GM12873 (cell line): ENCODE results near the gene TTC29.

Experiments
- CTCF ChIP-seq: IDR thresholded peaks from 2 replicates; pipeline ENCODE4 v1.5.1; 2012; ENCODE audit warnings: low read depth, mild to moderate bottlenecking, moderate library complexity, low read length, control low read depth; ENCODE audit not compliant: insufficient read depth; ENCODE audit errors: missing control alignments

Gene TTC29

GRCh38 chr4:146932116-146932515 is 13.5 kb downstream of the TTC29 start:
- no peak for TF ChIP-seq CTCF

- no peak for TF ChIP-seq CTCF
Measured at GRCh38 chr4:146930673-146931072, 15.0 kb downstream of the TTC29 start.

- TF ChIP-seq CTCF = no peak
Measured at GRCh38 chr4:146927695-146928094, 18.0 kb downstream of the TTC29 start.

GRCh38 chr4:146916479-146917076 is 29.1 kb downstream of the TTC29 start:
- TF ChIP-seq CTCF = peak; percentile 52

- TF ChIP-seq CTCF = no peak
Measured at GRCh38 chr4:146915132-146915531, 30.5 kb downstream of the TTC29 start.

GRCh38 chr4:146900295-146900694 is 45.4 kb downstream of the TTC29 start:
- no peak for TF ChIP-seq CTCF

GRCh38 chr4:146890301-146890700 is 55.4 kb downstream of the TTC29 start:
- no peak for TF ChIP-seq CTCF

GRCh38 chr4:146883070-146883469 is 62.6 kb downstream of the TTC29 start:
- no peak for TF ChIP-seq CTCF
